Stimulated activated CD4-positive, alpha-beta T cell treated with anti-CD3 and anti-CD28 coated beads, Interleukin-4, amount 100 ng/mL, for 4 hours (primary cell): Measurements from ENCODE around the gene DOLK.
"Not testable (repeated sequence)": the region's sequence is repeated elsewhere in the genome, so short reads cannot be mapped to it uniquely, and the experiment has no call there.

Experiments used
- DNase-seq, 2 experiments: peaks; one replicate each; pipeline ENCODE4 v3.0.0-alpha.2; 2020

Gene DOLK

DNA sequence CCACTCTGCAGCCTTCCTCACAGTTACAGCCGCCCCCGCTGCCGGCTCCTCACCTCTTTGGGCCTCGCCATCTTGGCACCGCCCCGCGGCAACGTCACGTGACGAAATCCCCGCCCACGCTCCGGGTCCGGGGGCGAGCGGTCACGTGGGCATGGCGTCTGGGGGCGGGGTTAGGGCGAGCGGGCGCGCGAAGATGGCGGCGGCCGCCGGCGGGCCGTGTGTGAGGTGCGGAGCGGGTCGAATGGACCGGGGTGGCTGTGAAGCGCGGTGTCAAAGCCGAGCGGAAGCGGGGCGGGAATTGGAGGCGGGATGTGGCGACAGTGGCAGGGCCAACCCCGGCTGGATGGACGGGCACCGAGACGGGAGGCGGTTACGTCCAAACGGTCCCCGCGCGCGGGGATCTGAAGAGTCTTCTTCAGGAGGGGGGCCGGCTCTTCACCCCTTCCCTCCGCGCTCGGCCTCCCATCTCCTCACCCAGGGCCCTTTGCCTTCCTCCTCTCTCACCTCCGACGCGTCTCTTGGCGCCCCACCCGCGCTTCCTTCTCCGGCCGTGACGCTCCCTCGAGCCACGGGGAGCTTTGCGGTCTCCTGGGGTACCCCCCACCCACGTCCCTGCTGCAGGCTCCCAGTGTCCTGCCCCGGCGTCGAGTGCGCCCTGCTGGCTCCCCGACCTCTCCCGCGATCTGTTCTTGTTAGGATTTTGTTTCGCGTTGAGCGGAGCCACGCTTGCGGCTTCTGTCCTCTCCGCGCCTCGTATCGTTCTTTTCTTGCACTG lies at the start of gene DOLK, which contains the start of gene NUP188:
Gene DOLK, minus strand, starts transcription at position 77 of the 775 bp plus-strand sequence. CDS start 300 bp downstream, outside the sequence.
Gene NUP188, plus strand, starts transcription at position 173 of the 775 bp plus-strand sequence. Its CDS starts 21 bp downstream, at position 194.
- DNase-seq, result peak; percentile 97 to 100

DNA sequence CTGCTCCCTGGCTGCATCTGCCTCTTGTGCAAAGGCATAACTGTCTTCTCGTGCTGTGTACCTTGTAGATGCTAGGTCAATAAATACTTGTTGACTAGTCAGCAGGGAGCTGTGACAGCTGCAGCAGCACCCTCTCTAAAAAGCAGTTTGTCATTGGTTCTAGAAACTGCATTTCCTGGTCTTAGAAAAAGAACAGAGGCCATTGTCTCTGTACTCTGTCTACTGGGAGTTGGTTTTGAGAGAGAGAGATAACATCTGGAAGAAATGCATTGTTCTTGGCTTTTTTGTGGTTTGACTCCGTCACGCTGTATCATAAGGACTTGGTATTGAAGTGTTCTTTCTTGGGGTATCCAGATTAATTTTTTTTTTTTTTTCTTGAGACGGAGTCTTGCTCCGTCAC lies 48.4 kb upstream of the DOLK start:
- no peak for DNase-seq

DNA sequence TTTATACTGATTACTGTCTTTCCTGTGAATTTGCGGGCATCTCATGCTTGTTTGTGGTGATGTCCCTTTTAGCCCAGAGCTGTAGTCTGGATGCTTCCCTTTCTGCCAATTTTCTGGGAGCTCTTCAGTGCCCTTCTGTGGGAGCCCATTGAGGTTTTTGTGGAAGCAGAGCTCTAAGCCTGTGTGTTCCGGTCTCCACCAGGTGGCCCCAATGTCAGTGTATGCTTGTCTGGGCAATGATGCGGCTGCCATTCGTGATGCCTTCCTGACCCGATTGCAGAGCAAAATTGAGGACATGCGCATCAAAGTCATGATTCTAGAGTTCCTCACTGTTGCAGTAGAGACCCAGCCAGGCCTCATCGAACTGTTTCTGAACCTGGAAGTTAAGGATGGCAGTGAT lies 45.6 kb upstream of the DOLK start:
- no peak for DNase-seq

DNA sequence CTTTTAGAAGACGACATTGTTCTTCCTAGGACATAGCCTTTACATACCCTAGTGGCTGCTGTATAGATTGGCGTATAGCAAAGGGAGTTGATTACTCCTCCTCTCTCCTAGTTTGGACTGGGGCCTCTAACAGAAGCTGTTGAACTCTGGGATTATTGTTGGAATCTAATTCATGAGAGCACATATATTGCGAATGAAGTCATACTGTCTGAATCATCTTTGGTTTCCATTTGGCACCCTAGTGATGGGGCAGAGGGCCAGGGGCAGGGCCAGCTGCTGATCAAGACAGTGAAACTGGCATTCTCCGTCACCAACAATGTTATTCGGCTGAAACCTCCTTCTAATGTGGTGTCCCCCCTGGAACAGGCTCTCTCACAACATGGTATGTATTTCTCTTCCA lies 40.4 kb upstream of the DOLK start:
- DNase-seq, result no peak

DNA sequence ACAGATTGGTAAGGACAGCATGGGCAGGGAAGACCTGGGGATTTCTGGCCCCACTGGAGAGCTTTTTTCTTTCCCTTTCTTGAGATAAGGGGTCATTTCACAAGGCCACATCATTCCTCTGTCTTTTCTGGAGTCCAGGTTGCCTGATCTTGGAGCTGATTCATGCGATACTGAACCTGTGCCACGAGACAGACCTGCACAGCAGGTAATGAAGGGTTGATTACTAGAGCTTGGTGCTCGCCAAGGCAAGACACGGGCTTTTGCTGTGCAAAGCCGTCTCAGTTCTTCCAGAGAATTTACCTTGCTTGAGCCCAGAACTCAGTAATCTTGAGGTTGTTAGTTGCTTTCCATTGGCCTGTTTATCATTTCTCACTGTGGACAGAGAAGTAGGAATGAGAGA lies 39.3 kb upstream of the DOLK start:
- no peak for DNase-seq

DNA sequence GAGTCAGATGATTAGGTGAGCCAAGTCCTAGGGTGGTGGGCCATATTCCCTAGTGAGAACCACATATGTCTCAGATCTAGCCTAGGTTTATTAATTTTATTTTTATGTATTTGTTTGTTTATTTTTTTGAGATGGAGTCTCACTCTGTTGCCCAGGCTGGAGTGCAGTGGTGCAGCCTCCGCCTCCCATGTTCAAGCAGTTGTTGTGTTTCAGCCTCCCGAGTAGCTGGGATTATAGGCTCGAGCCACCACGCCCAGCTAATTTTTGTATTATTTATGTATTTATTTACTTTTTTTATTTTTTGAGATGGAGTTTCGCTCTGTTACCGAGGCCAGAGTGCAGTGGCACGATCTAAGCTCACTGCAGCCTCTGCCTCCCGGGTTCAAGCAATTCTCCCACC lies 36.1 kb upstream of the DOLK start:
- no peak for DNase-seq

DNA sequence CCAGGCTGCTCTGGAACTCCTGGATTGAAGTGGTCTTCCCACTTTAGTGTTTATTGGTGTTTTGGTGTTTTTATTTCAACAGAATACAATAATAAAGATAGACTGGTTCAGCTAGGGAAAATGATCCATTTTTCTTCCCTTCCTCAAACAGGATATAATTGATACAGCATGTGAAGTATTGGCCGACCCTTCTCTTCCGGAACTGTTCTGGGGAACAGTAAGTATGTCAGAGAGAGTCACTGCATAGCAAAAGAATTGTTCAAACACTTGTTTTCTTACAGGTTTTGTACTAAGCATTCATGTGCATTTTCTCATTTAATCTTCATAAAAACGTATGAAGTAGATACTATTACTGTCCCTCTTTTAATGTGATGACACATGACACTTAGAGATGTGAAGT lies 31.7 kb upstream of the DOLK start:
- no peak for DNase-seq

DNA sequence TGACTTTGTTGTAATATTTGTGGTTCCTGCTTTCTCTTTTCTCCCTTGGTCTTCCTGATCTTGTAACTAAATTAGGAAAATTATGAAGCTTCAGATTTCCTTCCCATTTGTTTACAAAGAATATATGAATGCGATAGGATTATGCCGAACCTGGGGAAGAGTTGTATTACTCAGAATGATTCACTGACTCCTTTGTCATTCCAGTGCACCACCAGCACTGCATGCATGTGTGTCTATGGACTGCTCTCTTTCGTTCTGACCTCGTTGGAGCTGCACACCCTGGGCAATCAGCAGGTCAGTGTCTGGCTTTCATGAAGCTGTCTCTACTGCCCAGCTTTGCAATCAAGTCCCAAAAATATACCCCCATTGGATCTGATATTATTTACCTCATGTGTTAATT lies 25.6 kb upstream of the DOLK start:
- no peak for DNase-seq

DNA sequence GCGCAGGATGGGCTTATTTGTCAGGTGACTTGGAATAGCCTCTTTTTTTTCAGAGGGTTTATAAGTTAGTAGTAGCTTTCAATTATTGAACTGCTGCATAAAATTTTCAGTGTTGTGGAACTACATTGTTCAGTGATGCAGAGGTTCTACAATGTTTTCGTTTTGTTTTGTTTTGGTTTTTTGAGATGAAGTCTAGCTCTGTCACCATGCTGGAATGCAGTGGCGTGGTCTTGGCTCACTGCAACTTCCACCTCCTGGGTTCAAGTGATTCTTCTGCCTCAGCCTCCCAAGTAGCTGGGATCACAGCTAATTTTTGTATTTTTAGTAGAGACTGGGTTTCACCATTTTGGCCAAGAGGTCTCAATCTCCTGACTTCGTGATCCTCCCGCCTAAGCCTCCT lies 22.1 kb upstream of the DOLK start:
- no peak for DNase-seq

DNA sequence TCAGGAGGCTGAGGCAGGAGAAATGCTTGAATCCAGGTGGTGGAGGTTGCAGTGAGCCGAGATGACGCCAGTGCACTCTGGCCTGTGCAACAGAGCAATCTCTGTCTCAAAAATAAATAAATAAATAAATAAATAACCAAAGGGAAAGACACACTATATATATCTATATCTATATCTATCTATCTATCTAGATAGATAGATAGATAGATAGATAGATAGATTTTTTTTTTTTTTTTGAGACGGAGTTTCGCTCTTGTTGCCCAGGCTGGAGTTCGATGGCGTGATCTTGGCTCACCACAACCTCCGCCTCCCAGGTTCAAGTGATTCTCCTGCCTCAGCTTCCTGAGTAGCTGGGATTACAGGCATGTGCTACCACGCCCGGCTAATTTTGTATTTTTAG lies 14.0 kb upstream of the DOLK start:
- not testable (repeated sequence) for DNase-seq

DNA sequence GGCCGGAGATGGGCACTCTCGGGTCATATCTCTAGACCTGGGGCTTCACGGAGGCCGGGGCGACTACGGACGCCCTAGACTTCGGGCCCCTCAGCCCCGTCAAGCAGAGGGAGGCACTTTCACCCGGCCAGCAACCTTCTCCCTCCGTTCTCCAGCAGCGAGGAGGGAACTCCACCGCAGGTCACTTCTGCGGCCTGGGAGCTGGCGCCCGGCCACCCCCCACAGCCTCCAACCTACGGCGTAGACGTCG lies 201 bp downstream of the DOLK start:
- no peak for DNase-seq

DNA sequence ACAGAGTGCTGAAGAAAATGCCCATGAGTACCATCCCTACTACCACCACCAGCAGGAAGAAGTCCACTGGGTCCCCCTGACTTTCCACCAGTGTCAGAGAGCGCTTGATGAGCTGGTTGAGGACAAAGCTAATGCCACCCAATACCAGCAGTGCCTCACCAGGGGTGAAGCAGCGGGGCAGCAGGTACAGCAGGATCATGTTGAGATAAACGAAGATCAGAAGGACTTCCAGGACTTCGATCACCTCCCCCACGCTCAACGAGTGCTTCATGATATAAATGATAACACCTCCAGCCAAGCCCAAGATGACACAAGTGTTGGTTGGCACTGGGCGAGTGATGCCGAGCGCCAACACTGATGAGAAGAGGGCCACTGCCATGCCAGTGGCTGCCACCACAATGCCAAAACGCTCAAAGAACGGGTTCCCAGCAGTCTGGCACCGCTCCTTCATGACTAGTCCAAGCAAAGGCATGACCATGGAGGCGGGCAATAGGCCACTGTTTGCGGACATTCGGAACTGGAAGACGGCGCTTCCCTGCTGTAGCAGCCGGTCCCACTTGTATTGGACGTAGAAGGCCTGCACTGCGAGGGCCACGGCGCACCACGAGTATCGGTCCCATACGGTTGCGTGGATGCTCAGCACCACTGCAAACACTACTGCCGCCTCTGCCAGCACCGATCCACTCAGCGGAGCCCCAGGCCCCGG lies 679 bp downstream of the DOLK start:
- peak in 1 of 2 experiments; percentile 2 for DNase-seq

DNA sequence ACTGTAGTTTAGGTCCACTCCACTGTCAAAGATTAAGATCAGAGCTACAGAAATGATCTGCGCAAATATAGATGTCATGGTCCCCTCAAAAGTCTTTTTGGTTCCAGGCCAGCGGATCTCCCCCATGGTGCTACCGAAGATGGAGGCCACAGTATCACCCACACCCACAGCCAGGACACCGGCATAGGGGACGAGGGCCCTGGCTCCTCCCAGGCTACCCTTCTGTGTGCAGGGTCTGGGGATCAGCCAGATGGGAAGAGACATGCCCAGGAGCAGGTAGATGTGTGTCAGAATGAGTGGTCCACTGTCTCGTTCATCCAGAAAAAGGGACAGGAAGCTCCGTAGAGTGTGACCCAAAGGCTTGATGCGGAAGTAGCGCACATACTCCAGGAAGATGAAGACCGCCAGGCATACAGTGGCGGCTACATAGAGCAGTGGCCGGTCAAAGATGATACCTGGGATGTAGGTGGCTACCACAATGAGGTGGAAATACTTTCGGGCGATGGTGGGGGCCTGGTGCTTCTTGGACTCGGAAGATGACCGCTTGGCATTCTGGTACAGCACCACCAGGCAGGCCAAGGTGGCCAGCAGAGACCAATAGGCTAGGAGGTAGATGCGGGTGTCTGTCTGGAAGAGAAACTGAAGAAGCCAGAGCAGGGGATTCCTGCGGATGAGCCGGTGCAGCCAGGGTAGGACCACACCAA lies 1.5 kb downstream of the DOLK start:
- DNase-seq, result no peak

DNA sequence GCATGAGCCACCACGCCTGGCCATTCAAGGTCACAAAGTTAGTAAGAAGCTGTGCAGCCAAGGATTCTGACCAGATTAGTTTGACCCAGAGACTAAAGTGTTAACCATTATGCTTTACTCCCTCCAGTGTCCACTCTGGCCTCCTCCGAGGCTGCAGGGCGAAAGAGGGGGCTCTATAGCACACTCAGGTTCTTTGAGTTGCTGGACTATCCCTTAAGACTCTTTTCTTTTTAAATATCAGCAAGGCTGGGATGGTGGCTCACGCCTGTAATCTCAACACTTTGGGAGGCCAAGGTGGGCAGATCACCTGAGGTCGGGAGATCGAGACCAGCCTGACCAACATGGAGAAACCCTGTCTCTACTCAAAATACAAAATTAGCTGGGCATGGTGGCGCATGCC lies 2.4 kb downstream of the DOLK start:
- DNase-seq, result not testable (repeated sequence)

DNA sequence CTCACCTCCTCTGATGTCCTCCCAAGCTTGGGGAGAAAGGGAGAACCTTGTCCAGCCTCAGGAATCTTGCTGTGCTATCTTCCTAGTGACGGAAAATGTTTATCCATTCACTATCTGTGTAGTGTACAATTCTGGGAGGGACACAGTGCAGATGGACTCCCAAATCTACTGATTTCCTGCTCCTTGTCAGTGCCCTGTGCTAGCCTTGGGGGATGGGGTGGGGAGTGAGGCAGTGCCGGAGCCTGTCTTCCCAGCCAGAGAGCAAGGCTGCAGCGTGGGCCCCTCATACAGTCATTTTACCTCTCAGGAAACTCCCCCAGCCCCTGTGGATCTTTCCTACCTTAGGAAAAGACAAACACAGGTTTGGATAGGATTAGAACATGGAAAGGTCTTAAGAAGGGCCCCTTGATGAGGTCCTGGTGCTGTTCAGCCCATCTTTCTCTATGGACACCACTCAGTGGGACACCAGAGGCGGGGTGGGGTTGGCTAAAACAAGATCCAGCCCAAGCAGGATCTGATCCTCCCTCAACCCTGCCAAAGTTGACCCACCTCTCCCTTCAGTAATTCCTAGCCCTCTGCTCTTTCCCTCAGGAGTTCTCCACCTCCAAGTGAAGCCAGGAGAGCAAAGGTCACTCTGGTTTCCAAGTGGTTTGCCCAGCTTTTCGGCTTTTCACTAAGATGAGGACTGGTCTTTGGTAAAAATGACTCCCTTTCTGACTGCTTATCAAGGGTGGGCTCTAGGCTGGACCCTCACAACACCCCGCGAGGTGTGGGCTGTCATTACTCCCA lies 3.4 kb downstream of the DOLK start:
- no peak for DNase-seq

DNA sequence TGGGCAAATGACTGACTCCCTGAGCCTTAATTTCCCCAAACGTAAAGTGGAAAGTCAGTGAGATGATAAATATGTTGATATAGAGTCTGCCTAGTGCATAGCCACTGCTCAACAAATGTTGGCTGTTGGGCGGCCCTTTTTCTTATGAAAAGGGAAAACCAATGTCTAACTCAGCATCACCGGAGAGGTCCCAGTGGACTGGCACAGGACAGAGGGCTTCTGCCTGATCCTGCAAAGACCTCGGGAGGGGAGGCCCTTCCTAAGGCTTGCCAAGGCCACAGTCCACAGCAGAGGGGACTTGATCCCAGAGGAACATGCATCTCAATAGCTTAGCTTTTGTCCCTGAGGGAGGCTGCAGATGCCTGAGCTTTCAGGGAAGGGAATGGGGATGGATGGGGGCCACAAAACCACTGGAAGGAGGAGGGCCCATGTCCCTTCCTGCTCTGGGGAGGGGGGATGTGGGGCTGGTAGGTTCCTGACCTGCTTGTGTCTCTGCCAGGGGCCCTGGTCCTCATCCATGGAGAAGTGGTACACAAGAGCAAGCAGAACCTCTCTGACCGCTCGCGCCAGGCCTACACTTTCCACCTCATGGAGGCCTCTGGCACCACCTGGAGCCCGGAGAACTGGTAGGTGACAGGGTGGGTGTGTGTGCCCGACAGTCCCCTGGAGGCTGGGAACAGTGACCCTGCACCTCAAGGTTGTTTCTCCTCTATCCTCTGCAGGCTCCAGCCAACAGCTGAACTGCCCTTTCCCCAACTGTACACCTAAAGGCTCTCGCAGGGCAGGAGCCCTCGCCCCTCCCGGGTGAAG lies 6.3 kb downstream of the DOLK start:
- no peak for DNase-seq

DNA sequence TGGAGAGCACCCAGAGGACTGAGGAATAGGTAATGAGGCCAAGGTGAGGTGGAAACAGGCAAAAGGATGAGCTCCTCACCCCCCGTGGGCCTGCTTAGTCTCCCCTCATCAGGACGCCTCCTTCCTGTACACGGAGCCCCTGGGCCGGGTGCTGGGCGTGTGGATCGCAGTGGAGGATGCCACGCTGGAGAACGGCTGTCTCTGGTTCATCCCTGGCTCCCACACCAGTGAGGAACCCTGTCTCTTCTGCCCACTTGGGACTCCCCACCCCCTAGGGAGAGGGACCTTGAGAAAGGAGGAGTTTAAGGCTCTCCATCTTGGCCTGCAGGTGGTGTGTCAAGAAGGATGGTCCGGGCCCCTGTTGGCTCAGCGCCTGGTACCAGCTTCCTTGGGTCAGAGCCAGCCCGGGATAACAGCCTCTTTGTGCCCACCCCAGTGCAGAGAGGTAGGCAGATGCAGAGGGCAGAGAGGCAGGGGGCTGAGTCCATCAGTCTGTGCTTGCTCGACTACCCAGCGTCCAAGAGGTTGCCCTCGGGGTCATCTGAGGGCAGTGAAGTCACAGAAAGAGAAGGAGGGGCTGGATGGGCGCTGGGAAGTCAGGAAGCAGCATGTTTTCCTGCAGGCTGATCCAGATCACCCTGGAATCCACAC lies 7.0 kb downstream of the DOLK start:
- no peak for DNase-seq

DNA sequence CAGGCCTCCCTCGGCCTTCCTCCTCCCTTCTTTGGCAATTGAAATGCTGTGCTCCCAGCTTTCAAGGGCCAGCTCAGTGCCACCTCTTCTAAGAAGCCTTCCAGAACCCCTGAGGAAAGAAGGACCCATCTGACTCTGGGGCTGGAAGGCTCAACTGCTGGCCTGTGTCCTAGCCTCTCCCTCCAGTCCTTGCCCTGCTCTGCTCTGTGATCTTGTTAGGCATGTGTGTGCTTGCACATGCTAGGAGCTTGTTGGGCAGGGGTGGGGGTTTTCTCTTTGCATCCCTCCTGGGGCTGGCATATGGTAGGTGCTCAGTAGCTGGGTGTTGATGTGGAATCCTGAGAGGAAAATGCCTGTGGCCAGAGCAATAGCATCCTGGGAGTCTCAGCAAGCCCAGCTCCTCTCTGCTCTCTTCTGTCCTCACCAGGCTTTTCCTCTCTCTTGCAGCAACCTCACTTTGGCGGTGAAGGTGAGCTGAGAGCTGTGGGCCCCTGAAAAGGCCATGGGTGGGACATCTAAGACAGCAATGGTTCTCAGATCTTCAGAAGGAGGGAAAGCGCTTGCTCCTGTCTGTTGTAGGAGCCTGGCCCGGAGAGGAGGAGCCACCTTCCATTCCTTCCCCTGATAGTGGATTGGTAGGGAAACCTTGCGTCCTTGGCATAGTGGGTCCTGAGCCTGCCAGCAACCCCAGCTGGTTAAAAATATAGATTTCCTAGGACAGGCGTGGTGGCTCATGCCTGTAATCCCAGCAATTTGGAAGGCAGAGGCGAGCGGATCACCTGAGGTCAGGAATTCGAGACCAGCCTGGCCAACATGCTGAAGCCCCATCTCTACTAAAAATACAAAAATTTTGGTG lies 9.9 kb downstream of the DOLK start:
- no peak for DNase-seq

DNA sequence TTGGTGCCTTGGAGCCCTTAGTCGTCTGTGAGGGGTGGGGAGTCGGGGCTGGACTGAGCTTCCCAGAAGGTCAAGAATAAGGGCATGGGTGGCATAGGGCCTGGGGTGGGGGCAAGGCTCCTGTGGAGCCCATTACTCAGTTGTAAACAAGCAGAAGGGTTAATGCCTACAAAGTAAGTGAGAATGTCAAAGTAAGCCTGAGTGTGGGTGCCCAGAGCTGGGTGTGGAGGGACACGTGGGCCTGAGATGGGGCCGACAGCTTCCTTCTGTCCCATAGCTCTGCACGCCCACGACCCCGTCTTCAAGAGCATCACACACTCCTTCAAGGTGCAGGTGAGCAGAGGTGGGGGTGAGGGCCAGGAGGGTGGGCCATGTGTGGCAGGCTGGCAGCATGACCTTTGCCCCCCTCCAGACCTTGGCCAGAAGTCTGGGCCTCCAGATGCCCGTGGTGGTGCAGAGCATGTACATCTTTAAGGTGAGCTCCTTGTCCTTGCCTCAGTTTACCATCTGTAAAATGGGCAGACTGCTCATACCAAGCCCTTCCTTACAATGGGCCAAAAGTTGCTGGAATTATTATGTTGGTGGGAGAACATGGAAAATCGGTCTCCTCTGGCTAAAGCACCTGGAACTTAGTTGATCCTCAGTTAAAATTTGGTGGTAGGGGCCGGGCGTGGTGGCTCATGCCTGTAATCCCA lies 11.1 kb downstream of the DOLK start:
- no peak for DNase-seq

DNA sequence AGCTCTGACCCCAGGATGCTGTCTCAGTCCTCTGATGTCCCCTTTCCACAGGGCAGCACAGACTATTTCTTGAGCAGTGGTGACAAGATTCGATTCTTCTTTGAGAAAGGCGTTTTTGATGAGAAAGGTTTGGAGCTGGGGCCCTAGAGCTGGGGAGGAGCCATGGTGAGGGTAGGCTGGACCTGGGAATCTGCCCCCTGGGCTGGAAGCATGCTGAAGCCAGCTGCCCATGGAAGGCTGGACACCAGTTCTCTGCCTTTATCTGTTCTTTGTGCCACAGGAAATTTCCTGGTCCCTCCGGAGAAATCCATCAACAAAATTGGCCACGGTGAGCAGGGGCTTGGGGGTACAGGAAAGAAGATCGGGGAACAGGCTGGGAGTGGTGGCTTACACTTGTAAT lies 13.7 kb downstream of the DOLK start:
- DNase-seq, result no peak
